Memory B cell (primary cell): Measurements from ENCODE around the gene SOHLH1.
"Not testable (repeated sequence)": the region's sequence is repeated elsewhere in the genome, so short reads cannot be mapped to it uniquely, and the experiment has no call there.

Experiments
- ATAC-seq: fragments of 150-1000 bp; cut with Tn5 transposase; 2 replicates; pipeline ENCODE4 v1.10.0; 2021; ENCODE audit warnings: low read depth, mild to moderate bottlenecking, moderate library complexity
- DNase-seq, 2 donors: peaks; one replicate each; pipeline ENCODE4 v3.0.0; 2022; ENCODE audit warnings: low spot score in 2 of 2
- H3K27ac Mint-ChIP-seq: one replicate; pipeline ENCODE4 v1.8.0; 2022; ENCODE audit warnings: mild to moderate bottlenecking, moderate library complexity, mixed read lengths
- H3K27me3 Mint-ChIP-seq: one replicate; pipeline ENCODE4 v1.8.0; 2022; ENCODE audit warnings: mixed read lengths
- H3K36me3 Mint-ChIP-seq: one replicate; pipeline ENCODE4 v1.8.0; 2022; ENCODE audit warnings: mild to moderate bottlenecking, mixed read lengths
- H3K4me1 Mint-ChIP-seq: one replicate; pipeline ENCODE4 v1.8.0; 2022; ENCODE audit warnings: mixed read lengths
- H3K4me3 Mint-ChIP-seq: one replicate; pipeline ENCODE4 v1.8.0; 2022; ENCODE audit warnings: mild to moderate bottlenecking, moderate library complexity, mixed read lengths
- H3K9me3 Mint-ChIP-seq: one replicate; pipeline ENCODE4 v1.8.0; 2022; ENCODE audit warnings: mixed read lengths

Gene SOHLH1

DNA sequence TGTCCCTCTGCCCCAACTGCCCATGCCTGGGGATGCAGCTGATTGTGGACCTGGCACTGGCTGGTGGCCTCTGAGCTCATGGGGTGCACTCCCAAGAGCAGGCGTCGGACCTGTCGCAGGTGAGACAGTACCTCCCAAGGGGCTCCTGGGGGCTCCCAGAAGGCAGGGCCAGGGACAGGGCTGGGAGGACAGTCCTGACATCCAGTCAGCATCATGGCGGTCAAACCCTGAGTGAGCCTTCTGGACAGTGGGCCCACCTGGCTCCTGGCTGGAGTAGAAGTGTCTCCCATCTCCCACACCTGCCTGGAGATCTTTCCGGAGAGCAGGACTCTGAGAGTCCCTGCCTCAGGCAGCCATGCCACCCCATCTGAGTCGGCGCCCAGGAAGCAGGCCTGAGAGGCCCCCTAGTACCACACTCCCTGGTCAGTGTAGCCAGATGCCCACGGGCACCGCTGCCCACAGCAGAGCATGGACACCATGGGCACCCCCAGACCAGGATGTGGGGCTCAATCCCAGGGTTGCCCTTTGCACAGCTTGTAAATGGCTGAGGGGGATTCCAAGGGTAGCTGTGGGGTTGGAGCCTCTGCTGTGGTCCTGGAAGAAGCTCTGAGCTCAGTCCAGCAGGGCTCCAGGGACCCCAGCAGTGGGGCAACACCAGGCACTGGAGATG is 29.5 kb downstream of the SOHLH1 start:
- no peak overlapping the region for H3K27ac Mint-ChIP-seq
- ATAC-seq: no peak
- no peak overlapping the region for H3K4me3 Mint-ChIP-seq
- no peaks in the 10 kb centered on the region for H3K9me3 Mint-ChIP-seq
- H3K4me1 Mint-ChIP-seq: no peaks in the 10 kb centered on the region
- no peaks in the 10 kb centered on the region for H3K36me3 Mint-ChIP-seq
- DNase-seq: no peak
- peaks cover 7% of the 10 kb centered on the region for H3K27me3 Mint-ChIP-seq

DNA sequence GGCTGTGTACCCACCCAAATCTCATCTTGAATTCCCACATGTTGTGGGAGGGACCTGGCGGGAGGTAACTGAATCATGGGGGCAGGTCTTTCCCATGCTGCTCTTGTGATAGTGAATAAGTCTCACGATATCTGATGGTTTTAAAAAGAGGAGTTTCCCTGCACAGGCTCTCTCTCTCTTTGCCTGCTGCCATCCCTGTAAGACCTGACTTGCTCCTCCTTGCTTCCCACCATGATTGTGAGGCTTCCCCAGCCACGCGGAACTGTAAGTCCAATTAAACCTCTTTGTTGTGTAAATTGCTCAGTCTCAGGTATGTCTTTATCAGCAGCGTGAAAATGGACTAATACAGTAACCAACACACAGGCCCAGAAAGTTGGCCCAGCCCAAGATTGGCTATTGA is 30.3 kb downstream of the SOHLH1 start:
- H3K27me3 Mint-ChIP-seq: peaks cover 11% of the 10 kb centered on the region
- not testable (repeated sequence) for H3K27ac Mint-ChIP-seq, DNase-seq, H3K4me1 Mint-ChIP-seq, H3K9me3 Mint-ChIP-seq, H3K36me3 Mint-ChIP-seq, ATAC-seq, H3K4me3 Mint-ChIP-seq

DNA sequence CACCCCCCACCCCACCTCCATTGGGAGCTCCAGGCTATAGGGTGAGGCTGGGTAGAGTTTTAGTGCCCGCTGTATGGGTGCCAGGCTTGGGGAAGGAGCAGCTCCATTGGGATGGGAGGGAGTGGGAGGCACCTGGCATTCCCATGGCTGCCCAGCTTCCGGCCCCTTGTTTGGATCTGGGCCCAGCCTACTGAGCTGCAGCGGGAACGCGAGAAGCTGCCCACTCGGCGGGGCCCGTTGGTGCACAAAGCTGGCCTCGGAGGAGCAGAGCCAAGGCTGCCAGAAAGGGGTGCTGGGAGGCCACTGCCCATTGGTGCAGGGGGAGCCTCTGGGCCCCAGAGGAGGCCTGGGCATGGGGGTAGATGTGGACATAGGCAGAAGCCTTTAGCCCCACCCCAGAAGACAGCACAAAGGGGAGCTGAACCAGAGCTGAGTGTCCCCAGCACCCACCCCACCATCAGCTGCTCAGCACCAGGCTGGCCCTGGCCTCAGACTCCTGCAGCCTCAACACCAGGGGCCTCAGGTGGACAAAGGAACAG is 31.7 kb downstream of the SOHLH1 start:
- no peaks in the 10 kb centered on the region for H3K4me1 Mint-ChIP-seq
- ATAC-seq (no peak), DNase-seq (no peak)
- H3K27ac Mint-ChIP-seq: no peak overlapping the region
- H3K36me3 Mint-ChIP-seq: no peaks in the 10 kb centered on the region
- H3K4me3 Mint-ChIP-seq: no peak overlapping the region
- no peaks in the 10 kb centered on the region for H3K9me3 Mint-ChIP-seq
- peaks cover 11% of the 10 kb centered on the region for H3K27me3 Mint-ChIP-seq

DNA sequence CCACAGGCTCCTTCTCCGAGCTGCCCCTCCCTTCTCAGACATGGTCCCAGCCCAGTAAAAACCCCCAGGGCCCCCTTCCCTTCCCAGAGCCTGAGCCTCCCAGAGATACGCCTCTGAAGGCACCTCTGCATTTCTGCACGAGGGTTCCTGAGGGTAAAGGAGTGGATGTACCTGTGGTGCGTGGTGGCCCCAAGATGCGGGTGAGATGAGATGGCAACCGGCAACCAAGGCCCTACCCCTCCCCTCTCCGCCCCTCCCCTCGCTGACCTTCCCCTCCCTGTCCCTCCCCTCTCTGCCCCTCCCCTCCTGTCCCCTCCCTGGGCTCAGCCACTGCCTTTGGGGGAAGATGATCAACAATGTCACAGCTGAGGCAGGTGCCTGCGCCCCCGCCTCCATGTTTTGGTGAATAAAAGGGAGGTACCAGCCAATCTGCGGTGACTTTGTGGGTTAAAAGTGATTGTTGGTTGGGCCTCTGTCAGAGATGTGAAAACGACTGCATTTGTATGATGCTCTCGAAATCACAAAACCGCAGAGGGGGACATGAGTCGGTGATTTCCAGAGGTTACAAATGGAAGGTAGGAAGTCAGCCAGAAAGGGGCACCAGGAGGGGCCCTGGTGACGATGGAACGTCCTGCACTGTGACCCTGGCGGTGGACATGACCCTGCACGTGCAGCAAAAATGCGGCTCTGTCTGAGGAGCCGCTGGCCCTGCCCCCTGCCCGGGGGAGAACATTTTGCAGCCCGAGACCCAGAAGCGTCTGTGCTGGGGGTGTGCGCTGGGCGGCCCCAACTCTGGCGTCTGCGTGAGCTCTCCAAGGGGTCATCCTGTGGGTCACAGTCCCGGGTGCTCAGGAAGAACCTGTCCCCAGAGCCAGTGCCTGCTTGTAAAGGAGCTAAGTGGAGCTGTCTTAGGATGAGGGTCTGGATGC is 32.5 kb downstream of the SOHLH1 start:
- ATAC-seq (no peak), DNase-seq (no peak)
- H3K4me1 Mint-ChIP-seq: no peaks in the 10 kb centered on the region
- peaks cover 10% of the 10 kb centered on the region for H3K27me3 Mint-ChIP-seq
- H3K9me3 Mint-ChIP-seq: no peaks in the 10 kb centered on the region
- H3K4me3 Mint-ChIP-seq: no peak overlapping the region
- no peak overlapping the region for H3K27ac Mint-ChIP-seq
- no peaks in the 10 kb centered on the region for H3K36me3 Mint-ChIP-seq

DNA sequence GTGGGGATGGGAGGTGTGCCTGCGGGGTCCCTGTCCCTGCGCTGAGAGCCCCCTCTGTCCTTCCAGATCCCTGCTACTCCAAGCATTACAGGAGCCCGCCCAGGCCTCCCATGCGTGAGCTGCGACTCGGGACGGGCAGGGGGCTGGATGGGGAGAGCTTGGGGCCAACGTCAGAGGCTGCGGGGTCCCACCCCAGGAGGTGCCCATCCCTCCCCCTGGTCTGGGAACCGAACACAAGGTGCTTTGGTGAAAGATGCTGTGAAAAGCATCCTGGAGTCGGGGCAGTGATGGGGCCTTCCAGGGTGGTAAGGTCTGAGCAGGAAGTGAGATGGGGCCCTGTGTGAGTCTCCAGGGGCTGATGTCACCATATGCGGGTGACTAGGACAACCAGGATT is 33.5 kb downstream of the SOHLH1 start:
- no peak for DNase-seq
- no peaks in the 10 kb centered on the region for H3K36me3 Mint-ChIP-seq
- H3K27me3 Mint-ChIP-seq: peaks cover 10% of the 10 kb centered on the region
- no peaks in the 10 kb centered on the region for H3K4me1 Mint-ChIP-seq
- no peak overlapping the region for H3K27ac Mint-ChIP-seq
- H3K9me3 Mint-ChIP-seq: no peaks in the 10 kb centered on the region
- no peak for ATAC-seq
- H3K4me3 Mint-ChIP-seq: no peak overlapping the region

DNA sequence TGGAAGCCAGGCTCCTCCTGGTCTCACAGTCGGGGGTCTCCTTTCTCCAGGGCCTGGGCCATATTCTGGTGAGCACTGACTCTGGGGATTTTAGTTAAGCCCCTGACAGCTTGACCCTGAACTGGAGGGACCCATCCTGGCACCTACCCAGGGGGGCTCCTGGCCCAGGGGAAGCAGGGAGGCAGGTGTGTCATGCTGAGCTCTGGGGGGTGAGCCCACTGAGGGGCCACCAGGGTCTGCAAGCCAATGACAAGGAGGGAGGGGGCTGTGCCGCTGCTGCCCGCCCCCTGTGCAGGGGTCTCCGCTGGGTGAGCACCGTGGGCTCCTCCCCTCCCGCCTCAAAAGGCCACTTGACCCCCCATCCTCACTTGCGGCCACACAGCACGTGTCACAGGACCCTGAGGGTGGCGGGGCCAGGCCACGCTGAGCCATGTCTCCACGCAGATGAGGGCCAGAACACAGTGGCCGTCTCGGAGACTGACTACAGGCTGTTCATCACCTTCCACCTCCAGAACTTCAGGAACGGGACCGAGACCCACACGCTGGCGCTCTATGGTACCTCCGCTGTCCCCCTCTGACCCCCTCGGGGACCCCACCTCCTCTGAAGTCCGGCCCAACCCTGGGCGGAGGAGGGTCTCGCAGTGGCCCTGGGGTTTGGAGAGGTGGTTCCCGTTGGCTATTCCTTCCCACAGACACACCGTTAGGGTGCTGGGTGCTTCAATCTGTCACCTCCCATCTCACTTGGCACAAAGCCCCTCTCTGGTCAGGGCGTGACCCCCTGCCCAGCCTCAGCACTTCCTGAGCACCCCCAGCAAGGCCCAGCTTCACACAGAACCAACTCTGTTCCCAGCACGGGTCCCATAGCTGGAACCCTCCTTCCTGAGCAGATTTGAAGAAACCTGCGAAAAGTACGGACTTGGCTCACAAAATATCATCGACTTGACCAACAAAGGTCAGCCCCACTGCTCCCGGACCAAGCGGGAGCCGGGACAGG is 34.2 kb downstream of the SOHLH1 start:
- H3K4me1 Mint-ChIP-seq: no peaks in the 10 kb centered on the region
- no peaks in the 10 kb centered on the region for H3K36me3 Mint-ChIP-seq
- no peak for ATAC-seq
- H3K9me3 Mint-ChIP-seq: no peaks in the 10 kb centered on the region
- DNase-seq: no peak
- no peak overlapping the region for H3K4me3 Mint-ChIP-seq
- peaks cover 10% of the 10 kb centered on the region for H3K27me3 Mint-ChIP-seq
- H3K27ac Mint-ChIP-seq: no peak overlapping the region

DNA sequence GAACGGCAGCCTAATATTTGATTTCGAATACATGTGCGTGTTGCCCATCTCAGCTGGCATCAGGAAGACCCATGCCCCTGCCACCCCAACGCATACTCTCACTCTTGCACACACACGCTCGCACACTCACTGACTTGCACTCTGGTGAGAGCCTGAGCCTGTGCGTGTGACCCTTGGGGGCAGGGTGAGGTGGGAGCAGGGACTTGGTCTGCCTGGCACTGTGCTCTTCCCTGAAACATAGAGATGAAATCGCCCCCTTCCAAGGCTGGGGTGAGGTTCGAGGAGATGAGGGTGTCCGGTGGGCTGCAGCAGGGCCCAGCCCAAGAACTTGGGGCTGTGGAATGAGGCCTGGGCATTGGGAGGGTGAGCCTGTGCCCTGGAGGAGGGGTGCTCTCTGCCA is 35.0 kb downstream of the SOHLH1 start:
- Mint-ChIP-seq H3K27me3 (peaks cover 10% of the 10 kb centered on the region), H3K27ac (no peak overlapping the region), H3K9me3 (no peaks in the 10 kb centered on the region), H3K36me3 (no peaks in the 10 kb centered on the region), H3K4me1 (no peaks in the 10 kb centered on the region), H3K4me3 (no peak overlapping the region)
- DNase-seq (no peak), ATAC-seq (no peak)

DNA sequence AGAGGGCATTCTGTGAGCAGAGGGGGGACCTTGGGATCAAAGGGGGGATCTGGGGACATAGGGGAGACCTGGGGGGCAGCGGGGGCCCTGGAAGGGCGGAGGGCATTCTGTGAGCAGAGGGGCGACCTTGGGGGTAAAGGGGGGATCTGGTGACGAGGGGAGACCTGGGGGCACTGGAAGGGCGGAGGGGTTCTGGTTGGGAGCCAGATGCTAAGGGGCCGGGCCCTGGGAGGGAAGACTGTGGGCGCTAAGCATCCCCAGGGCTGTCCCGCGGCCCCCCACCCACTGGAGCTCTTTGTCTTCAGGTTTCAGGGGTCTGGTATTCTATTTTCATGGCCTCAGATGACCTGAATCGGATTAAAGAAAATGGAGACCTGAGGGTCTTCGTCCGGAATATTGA is 35.4 kb downstream of the SOHLH1 start:
- Mint-ChIP-seq H3K36me3 (no peaks in the 10 kb centered on the region), H3K27me3 (peaks cover 10% of the 10 kb centered on the region), H3K27ac (no peak overlapping the region), H3K4me3 (no peak overlapping the region), H3K4me1 (no peaks in the 10 kb centered on the region), H3K9me3 (no peaks in the 10 kb centered on the region)
- ATAC-seq (no peak), DNase-seq (no peak)

DNA sequence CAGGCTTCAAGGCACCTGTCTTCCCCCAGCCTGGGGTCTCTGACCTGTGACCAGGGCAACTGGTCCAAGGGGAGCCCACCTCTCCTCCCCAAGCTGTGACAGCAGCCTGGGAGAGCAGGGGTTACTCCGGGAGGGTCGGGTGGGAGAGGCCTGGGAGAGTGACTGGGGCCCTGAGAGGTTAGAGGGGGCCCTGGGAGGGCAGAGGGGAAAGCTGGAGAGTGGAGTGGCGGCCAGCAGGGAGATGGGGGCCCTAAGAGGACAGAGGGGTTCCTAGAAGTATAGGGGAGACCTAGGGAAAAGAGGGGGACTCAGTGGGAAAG is 35.9 kb downstream of the SOHLH1 start:
- Mint-ChIP-seq H3K4me1 (no peaks in the 10 kb centered on the region), H3K27me3 (peaks cover 9% of the 10 kb centered on the region), H3K36me3 (no peaks in the 10 kb centered on the region), H3K9me3 (no peaks in the 10 kb centered on the region), H3K27ac (no peak overlapping the region), H3K4me3 (no peak overlapping the region)
- ATAC-seq (no peak), DNase-seq (no peak)

DNA sequence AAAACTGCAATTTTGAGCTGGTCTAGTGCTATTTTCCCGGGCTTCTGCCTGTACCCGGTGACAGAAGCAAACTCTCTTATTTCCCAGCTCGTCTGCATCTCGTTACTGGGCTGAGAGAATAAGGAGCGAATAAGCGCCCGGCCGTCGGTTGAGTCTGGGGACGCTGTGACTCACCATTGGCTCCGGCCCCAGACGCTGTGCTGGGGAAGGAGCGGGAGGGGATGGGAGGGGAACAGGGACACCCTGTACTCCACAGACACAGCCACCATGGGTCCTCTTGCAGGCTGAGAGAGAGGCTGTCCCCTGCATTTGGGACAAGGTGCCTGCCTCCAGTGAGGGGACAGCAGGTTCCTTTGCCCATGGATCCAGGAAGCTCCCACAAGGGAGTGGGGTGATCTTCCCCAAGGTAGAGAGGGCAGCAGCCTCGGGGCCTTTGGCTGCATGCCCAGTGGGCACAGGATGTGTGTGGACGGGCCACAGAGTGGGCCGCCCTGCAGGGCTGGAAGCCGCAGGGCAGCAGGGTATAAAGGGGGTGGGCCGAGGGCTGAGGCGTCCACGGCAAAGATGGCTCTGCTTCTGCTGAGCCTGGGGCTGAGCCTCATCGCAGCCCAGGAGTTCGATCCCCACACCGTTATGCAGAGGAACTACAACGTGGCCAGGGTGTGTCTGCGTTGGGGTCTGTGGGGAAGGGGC is 36.4 kb downstream of the SOHLH1 start, which contains the start of gene LCN9:
LCN9 (plus strand) TSS at position 552 of the 693 bp plus-strand sequence; CDS start at position 565, 13 bp downstream.
- H3K4me1 Mint-ChIP-seq: no peaks in the 10 kb centered on the region
- ATAC-seq (no peak), DNase-seq (no peak)
- H3K4me3 Mint-ChIP-seq: no peak within 1 kb of the TSS
- H3K36me3 Mint-ChIP-seq: no peaks in the 10 kb centered on the region
- H3K9me3 Mint-ChIP-seq: no peaks in the 10 kb centered on the region
- H3K27me3 Mint-ChIP-seq: peaks cover 10% of the 10 kb centered on the region
- no peak within 1 kb of the TSS for H3K27ac Mint-ChIP-seq

DNA sequence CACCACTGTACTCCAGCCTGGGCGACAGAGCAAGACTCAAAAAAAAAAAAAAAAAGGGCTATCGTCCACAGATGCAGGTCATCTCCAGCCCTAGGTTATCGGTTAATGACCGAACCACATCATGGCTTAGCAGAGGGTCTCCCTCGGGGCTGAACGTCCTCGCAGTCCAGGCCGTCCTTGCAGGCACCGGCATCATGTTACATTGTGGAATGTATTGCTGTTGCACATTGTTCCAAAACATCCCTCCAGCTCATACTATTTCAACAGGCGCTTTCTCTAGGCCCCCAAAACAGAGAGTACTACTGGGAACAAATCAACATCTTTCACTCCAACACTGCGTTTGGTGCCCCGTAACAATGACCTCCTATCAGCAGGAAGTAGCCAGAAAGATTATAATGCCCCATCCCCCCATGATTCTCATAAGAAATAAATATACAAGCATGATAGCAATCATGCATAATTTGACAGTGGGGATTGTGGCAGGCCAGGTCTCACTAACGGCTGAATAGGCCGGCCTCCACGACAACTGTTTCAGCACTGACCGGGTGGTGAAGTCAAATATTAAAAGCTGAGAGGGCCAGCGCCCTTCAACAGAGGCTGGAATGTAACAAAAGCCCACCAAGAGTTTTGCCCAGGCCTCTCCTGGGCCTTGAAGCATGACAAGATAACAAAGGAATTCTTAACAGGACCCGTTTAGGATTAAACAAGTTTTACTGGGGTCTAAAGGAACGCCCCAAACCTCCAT is 37.3 kb downstream of the SOHLH1 start:
- ATAC-seq (no peak), DNase-seq (no peak)
- Mint-ChIP-seq H3K27me3 (peaks cover 10% of the 10 kb centered on the region), H3K36me3 (no peaks in the 10 kb centered on the region), H3K4me3 (no peak overlapping the region), H3K27ac (no peak overlapping the region), H3K4me1 (no peaks in the 10 kb centered on the region), H3K9me3 (no peaks in the 10 kb centered on the region)

DNA sequence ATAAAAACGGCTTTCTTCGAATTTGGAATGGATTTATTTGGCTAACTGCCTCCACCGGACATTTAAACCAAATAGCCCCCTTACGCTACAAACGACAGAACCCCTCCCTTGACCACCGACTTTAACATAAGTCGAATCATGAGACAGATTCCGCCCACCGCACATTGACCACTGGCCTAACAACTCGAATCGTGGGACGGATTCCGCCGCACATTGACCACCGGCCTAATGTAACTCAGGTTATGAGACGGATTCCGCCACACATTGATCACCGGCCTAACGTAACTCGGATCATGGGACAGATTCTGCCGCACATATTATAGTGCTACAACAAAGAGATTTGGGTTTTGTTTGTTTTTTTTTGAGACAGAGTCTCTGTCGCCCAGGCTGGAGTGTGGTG is 38.9 kb downstream of the SOHLH1 start:
- peaks cover 12% of the 10 kb centered on the region for H3K27me3 Mint-ChIP-seq
- H3K4me3 Mint-ChIP-seq: no peak overlapping the region
- H3K9me3 Mint-ChIP-seq: no peaks in the 10 kb centered on the region
- ATAC-seq (no peak), DNase-seq (no peak)
- no peaks in the 10 kb centered on the region for H3K4me1 Mint-ChIP-seq
- no peaks in the 10 kb centered on the region for H3K36me3 Mint-ChIP-seq
- no peak overlapping the region for H3K27ac Mint-ChIP-seq

DNA sequence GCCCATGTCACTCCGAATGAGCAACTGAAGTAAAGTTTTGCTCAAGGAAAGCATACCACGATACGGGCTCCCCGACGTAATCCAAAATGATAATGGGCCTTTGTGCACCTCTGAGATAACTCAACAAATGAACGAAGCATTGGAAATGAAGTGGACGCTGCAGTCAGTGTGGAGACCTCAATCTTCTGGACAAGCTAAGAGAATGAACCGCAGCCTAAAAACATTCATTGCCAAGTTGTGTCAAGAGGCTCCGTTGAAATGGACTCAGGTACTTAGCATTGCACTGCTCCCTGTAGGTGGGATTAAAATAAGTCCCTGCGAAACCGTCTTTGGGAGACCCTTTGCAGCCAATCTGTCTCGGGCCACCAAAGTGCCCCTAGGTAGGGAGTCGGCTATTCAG is 40.0 kb downstream of the SOHLH1 start:
- Mint-ChIP-seq H3K4me1 (no peaks in the 10 kb centered on the region), H3K36me3 (no peaks in the 10 kb centered on the region), H3K4me3 (no peak overlapping the region), H3K27ac (no peak overlapping the region), H3K9me3 (no peaks in the 10 kb centered on the region), H3K27me3 (peaks cover 14% of the 10 kb centered on the region)
- ATAC-seq (no peak), DNase-seq (no peak)
